DMS153 treated with DMSO at 0.1 percent for 48 hours (cell line): ENCODE results near the gene AGRN.

Experiments used
- DNase-seq: peaks from one replicate; lab custom pipeline; 2025; ENCODE audit not compliant: unreplicated experiment; lab: John Stamatoyannopoulos, UW

AGRN gene

DNA sequence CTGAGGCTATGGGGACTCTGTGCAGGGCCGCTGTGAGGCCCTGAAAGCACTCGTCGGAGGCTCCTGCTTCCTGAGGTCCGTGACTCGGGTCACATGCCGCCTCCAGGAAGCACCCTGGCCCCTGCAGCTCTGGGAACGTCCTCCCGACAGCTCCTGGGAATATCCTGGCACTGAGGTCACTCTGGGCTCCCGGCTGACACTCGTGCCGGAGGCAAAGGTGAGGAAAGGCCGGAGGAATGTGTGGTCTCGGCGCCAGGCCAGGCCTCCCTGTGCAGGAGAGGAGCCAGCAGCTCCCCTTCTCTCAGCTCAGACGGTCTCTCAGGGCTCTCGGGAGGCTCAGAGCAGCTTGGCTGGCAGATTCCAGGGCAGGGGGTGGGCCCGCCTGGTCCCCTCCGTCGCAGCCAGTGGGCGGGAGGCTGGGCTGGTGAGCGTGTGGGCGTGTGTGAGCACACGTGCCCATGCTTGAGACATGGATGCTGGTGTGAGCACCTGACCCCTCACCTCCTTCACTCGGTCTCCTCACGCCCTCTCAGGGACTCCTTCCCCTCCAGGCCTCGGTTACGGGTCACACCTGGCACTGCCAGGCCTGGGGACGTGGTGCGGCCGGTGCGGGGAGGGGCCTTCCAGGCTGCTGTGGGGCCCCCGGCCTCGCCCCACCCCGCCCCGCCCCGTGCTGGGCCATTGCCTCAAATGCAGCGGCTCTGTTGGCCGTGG is 59.6 kb downstream of the AGRN start:
- peak; percentile 53 for DNase-seq

DNA sequence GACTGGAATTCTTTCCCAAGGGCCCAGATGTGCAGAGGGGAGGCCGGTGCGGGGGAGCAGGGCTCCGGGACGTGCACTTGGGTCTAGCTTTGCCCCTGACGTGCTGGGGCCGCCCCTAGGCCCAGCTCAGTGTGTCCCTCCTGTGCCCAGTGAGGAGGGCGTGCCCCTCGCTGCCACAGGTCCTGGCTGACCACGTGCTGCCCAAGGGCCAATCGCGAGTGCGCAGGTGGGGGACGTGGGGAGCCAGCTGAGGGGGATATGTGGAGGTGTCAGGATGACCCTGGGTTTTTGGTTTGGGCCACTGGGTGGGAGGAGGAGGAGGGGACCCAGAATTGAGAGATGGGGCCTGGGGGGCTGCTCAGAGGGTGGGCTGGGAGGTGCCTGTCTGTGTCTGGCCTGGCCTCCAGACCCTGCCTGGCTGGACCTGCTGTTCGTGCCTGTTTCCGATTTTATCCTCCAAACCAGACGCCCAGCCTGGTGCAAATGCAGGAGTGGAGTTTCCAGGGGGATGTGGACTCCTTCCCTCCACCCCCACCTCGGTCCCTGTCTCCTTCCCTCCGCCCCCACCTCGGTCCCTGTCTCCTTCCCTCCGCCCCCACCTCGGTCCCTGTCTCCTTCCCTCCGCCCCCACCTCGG is 60.3 kb downstream of the AGRN start:
- peak; percentile 52 for DNase-seq

DNA sequence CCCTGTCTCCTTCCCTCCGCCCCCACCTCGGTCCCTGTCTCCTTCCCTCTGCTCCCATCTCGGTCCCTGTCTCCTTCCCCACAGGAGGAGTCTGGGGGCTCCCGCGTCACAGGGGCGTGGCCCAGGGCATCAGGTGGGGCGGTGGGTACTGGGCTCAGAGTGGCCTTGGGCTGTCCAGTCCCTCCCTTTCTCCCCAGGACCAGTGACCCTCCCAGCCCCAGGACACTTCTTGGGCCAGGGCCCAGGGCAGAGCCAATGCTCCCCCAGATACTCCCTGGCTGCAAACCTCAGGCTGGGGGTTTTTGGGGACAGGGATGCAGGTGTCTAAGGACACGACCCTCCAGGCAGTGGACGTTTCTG is 61.0 kb downstream of the AGRN start:
- no peak for DNase-seq

DNA sequence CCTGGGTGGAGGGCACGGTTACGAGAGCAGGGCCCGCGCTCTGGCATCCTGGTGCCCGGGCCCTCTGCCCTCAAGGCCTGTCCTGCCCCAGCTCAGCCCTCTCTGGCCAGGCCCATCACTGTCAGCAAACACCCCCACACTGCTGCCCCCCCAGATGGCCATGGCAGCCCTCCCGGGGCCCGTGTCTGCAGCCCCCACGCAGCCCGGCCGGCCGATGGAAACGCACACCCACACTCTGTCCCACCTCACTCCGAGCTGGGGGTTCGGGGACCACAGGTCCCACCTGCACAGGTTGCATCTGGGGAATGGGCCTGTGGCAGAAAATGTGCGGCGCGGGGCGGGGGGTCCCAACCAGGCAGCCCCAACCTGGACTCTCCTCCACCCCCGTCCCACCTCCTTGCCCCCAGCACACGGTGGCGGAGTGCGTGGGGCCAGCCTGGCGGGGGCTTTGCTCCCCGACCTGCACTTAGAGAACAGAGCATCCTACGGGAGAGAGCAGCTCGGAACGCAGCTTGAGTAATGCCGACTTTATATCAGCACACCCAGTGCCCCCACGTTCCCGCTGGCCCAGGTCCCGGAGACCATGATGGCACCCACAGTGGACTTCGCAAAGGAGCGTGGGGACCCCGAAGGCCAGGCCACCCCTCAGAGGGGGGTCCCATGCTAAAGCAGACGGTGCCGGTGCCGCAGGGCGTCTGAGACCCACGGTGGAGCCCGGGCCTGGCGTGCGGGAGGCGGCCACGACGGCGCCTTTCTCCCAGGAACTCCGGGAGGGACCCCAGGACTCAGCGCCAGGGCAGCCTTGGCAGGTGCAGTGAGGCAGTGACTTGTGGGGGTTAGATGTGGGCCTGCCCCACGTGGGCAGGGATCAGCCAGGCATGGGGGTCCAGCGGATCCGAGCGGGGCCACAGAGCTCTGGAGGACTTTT is 61.7 kb downstream of the AGRN start:
- no peak for DNase-seq

DNA sequence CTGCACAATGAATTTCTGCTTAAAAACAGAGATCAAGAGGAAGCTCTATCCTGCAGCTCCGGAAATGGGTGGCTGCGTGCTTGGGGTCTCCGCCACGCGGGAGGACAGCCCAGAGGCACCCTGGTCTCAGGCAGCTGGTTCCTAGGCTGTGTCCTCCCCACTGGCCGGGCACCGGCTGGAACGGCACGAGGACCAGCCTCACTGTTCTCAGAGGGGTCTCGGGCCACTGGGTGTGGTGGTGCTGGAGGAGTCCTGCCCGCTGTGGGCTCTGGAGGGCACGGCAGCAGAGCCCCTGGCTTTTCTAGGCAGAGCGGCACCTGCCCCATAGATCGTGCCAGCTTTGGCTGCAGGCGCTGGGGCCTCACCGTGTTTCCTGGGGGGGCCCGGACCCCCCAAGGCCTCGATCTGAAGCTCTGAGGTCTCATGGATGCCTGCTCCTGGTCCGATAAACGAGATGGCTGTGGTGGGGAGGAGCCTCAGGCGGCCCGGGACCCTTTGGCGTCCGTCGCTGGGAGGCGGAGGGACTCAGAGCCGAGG is 62.4 kb downstream of the AGRN start:
- no peak for DNase-seq

DNA sequence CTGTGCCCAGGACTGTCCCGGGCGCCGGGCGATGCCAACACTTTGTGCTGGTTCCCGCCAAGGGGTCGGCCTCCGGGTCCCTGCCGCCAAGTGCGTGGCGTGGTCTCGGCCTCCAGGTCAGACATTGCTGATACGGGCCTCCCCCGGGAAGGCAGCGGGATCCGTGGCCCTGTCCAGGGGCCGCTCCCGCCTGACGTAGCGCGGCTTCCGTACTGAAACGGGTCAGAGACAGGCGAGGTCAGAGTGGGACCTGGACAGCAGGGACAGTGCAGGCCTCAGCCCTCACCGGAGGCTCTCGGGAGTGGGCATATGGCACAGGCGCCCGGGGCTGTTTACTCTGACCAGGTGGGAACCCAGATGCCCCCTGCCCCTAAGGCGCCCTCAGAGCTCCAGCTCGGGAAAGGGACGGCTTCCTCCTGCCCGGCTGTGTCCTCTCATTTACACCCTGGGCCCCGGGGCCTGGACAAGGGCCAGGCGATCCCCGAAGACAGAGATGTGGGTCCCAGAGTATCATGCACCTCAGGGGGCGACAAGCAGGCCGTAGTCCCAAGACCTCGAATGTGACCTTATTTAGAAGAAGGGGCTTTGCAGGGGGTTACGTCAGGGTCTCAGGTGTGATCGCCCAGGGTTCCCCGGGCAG is 63.0 kb downstream of the AGRN start:
- DNase-seq: no peak

DNA sequence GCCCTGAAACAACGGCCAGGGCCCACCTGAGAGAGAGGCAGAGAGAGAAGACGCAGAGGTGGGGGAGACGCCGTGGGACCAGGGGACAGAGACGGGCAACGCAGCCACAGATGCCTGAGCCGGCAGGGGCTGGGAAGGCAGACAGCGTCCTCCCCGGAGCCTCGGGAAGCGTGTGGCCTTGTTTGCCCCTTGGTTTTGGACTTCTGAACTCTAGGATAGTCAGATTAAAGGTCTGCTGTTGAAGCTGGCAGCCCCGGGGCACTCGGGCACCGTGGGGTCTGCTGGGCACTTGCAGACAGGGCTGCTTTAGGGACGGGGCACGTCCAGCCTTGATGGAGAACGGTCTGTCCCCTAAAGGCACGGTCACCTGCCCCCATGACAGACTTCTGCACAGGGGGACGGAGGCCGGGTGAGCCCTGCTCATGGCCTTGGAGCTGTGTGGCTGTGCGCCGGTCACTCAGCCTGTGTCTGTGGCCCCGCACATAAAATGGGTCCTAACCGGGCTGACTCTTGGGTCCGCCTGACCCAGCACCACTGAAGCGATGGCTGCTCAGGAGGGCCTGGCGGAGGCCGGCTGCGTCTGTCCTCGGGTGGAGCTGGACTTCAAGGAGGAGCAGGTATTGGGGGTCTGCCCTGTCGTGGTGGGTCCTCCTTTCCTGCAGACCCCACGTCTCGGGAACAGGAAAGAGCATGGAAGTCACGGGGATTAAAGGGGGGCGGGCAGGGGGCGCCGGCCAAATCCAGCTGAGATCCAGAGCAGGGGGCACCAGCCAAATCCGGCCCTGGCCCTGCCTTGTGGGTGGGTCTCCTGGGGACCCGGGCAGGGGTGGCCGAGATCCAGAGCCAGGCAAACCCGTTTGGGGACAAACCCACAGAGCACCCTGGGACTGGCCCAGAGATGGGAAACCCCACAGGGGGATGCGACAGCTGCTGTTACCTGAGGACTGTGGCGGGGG is 63.8 kb downstream of the AGRN start:
- DNase-seq: no peak

DNA sequence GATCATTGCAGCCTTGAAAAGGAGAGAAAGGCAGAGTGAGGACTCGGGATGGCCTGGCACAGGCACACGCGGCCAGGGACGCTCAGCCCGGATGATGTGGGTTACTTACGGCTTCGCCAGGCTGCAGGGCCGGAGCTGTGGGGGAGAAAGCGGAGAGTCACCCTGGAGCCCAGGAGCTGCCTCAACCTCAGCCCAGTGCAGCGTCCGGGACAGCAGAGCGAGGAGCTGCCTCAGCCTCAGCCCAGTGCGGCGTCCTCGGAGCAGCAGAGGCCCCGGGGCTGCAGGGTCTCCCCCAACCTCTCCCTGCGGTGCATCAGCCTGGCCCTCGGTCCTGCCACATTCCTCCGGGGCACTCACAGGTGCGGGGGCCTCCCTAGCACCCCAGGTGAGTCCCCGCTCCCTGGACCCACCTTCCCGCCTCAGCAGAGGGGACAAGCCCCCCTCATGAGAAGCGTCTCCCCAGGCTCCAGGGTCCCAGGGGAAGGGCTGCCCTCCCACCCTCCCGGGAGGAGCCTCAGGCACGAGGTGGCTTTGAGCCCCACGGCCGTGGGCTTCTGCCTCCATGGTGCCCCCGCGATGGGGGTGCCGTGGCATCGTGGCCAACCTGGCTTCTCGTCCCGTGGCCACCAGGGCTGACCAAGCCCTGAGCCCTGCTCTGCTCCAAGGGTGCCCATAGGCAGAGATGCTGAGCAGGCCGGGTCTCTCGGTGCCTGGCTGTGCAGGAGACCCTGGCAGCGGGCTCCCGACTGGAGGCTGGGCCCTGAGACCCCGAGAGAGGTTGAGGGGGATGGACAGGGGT is 64.7 kb downstream of the AGRN start:
- no peak for DNase-seq

DNA sequence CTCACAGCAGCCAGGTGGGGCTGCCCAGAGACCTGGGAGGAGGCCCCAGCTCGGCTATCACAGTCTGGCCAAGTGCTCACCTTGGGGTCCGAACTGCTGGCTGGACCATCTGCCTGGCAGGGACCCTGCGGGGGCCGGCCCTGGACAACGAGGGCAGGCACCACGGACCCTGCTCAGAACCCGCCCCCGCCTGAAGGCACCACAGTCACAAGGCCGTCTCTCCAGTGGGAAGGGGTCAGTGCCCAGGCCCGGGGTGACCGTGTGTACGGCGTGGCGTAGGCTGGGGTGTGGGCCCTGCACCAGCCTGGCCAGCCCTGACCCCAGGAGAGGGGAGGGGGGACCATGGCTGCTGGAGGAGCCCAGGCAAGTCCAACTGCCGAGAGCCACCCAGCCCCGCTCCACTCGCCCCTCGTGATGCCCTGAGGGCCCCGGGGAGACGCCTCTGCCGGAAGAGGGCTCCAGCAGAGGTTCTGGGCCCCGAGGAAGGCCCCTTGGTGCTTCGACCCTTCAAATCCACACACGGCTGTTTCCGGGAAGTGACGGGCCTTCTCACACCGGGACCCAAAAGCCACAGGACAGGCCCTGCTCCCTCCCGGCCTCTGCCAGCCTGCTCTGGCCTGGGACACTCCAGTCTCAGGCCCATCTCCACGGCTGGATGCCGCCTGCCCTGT is 65.4 kb downstream of the AGRN start:
- DNase-seq: no peak

DNA sequence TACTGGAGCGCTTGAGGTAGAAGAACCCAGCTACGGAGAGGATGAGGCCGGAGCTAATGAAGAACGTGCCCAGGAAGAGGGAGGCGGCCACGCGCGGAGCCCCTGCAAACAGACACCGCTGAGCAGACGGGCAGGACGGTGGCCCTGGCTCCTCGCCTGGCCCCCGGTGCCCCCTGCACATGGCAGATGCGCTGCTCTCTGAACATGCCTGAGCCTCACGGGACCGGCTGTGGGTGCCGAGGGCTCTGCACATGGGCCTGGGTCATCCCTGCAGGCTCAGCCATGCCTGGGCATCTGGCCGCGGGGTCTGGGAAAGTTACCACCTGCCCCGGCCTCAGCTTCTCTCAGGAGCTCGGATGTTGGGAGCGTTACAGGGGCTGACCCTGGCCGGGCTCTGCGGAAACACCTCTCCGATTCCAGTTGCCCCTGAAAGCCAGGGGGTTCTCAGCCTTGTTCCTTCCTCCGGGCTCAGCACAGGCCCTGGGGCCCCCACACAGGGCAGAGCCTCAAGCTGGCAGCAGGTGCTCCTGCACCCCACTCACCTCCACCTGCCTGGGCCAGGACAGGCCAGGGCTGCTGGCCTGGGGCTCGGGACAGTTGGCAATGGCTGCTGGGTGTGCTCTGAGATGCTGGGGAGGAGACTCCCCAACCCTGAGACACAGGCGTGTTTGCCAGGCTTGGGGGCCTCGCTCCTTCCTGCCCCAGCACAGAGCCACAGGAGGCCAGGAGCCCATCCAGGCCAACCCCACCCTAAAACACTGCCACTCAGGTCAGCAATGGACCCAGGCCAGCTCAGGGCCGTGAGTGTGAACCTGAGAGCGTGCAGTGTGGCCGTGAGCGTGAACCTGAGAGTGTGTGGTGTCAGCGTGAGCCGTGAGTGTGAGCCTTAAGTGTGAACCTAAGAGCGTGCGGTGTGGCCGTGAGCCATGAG is 66.3 kb downstream of the AGRN start:
- no peak for DNase-seq

DNA sequence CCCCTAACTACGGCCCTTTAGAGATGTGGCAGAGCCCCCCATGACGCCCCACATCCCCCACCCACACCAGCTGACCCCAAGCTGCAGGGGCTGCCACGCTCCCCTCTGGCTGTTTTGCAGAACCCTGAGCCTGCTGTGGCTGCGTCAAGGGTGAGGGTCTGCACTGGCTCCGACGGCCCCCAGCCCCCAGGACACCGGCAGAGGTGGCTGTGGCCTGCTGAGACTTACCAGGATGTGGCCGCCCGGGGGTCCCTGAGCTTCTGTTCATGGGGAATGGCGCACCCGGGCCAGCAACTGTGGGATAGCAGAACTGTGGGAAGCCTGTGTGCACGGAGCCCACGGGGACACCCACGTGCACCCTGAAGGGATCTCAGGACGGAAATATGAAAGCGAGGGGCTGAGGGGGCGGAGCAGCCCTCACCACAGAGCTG is 67.0 kb downstream of the AGRN start:
- no peak for DNase-seq

DNA sequence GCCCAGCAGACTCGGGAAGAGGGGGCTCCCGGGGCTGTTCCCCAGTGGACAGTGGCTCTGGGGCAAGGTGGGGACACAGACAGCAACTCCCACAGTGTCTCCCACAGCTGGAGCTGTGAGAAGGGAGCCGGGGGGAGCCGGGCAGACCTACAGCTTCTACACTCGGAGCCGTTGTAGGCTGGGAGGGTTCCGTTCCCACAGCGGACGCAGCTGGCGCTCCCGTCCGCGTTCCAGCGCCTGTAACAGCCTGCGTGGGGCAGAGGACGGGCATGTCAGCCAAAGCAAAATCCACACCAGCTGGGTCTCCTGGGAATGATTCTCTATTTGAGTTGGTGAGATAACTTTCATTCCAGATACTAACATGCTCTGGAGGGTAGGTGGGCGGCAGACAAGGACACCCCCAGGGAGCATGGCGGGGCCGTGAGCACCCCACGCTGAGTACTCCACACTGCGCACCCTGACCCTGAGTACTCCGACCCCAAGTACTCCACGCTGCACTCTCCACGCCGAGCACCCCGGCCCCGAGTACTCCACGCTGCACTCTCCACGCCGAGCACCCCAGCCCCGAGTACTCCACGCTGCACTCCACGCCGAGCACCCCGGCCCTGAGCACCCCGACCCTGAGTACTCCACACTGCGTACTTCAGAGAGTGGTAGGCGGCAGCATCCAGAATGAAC is 67.6 kb downstream of the AGRN start:
- DNase-seq: no peak

DNA sequence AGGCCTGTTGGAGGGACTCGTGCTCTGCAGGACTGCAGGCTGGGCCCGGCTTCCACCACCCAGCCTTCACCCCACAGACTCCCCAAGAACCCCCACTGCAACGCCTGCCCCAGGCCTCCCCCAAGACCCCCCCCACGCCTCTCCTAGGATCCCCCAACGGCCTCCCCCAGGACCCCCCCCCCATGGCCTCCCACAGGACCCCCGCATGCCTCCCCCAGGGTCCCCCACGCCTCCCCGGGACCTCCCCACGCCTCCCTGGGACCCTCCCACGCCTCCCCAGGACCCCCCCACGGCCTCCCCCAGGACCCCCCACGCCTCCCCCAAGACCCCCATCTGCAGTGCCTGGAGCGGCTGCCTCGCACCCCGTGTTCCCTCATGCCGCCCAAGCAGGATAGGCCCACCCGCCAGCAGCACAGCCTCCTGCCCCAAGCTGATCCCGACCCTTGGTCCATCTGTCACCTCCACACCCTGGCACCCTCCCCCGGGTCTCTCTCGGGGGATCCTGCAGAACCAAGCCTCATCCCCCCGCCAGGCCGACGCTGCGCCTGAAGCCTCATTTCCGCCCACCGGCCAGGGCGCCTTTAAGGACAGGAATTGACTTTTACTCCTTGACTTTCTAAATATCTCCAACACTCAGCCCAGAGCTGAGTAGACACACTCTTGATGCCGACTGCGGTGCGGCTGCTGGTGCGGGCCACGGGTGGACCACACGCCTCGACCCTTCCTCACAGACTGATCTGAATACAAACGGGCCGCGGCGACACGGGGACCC is 68.3 kb downstream of the AGRN start:
- no peak for DNase-seq

DNA sequence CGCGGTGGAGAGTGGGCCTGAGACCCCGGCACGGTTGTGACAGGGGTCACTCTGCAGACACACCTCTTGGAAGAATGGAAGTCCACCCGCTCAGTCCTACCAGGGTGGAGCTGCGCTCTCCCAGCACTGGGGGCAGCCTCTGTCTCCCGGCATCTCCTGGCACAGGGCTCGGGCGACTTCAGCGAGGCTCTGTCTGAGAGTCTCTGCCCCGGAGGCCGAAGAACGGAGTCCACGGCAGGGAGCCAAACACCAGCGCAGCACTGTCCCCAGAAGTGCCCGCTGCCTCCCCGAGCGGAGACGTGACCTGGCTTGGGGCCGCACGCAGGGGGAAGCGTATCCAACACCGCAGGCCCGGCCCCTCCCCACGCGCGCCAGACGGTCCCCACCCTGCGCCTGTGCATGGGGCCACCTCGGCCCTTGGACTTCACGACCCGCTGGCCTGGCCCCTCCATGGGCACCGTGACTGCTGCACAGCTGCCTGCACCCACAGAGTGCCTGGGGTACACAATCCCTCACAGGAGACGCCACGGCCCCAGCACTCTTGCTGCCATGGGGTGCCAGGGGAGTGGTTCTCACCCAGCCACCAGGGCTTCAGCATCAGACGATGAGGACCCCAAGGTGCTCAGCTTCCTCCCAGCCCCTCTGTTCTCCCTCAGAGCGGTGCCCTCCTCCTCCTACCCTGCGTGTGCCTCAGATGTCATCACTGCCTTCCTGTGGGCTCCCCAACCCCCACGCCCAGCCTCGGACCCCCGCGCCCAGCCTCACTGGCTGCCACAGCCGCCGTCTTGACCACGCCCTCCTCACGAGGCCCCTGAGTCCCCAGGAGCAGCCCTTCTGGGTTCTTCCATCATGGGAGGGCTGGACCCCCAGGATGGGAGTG is 69.1 kb downstream of the AGRN start:
- no peak for DNase-seq

DNA sequence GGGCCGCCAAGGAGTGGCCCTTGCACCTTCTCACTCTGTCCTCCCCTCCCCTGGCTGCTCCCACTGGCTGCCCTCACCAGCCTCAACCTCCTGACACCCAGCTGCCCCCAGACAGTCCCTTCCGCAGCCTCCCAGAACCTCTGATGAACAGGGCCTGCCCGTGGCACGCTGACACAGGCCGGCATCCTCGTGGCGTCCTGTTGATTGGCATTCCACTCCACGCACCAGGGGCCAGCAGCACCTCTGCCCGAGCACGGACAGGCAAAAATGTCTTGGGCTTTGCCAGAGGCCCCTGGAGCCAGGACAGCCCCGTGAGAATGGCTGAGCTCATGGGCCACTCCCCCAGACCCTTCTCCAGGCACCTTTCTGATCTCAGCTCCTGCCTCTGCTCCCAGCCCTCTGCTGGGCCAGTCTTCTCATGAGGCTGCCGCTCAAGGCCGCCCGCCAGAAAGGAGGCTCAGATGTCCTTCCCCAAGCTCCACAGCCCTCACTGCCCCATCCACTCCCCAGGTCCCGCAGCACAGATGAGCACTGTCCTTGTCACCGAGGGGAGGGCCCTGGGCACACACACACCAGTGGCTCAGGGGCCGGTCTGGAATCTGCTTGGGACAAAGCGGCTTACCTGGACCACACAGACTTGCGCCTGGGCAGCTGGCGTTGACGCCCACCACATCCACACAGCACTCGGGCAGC is 70.0 kb downstream of the AGRN start:
- no peak for DNase-seq
